Choroid plexus epithelial cell (primary cell): ENCODE measurements around the gene PKD2L1.

Experiments used
- DNase-seq: peaks from one replicate; pipeline ENCODE4 v3.0.0-alpha.2; 2010; ENCODE audit warnings: low read depth
- H3K4me3 ChIP-seq: 2 replicates; pipeline ENCODE4 v1.5.1; 2011; ENCODE audit warnings: low read depth, mild to moderate bottlenecking, control low read depth, low read length, moderate library complexity
- CTCF ChIP-seq: conservative IDR thresholded peaks from 2 replicates; pipeline ENCODE4 v1.5.1; 2011; ENCODE audit warnings: low read depth, mild to moderate bottlenecking, control low read depth, inconsistent platforms, low read length, moderate library complexity

PKD2L1 gene

GRCh38 chr10:100353770-100354485 is 23.9 kb upstream of the PKD2L1 start:
- no peak for TF ChIP-seq CTCF
- no peak overlapping the region for H3K4me3 ChIP-seq
- DNase-seq = no peak

DNA sequence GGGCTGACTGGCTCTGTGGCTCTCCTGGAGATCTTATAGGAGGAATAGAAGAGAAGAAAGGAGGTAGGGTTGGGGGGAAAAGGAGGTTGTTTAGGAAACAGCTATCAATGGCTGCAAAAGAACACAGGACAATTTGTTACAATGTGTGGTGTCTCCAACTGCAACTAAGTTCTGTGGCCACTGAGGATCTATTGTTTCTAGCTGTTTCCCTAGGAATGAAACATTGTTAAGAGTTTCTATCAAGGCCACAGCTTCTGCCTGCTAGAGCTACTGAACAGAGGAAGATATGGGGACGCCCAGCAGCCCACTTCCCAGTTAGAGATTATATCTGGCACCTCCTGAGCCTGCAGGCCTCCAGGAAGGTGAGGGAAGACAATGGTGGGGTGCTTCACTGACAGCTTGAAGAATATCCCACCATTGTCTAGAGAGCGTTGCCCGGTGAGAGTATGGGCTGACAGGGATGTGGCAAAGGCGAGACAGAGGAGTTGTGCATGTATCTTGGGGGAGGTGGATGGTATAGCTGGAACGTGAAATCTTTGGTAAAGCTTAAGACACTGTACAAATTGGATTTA is 21.0 kb upstream of the PKD2L1 start:
- H3K4me3 ChIP-seq = peak overlapping the region; percentile 89
- TF ChIP-seq CTCF = no peak
- no peak for DNase-seq

- H3K4me3 ChIP-seq = peak overlapping the region; percentile 89
- DNase-seq = no peak
- no peak for TF ChIP-seq CTCF
Measured at GRCh38 chr10:100349672-100350071, 19.6 kb upstream of the PKD2L1 start.

DNA sequence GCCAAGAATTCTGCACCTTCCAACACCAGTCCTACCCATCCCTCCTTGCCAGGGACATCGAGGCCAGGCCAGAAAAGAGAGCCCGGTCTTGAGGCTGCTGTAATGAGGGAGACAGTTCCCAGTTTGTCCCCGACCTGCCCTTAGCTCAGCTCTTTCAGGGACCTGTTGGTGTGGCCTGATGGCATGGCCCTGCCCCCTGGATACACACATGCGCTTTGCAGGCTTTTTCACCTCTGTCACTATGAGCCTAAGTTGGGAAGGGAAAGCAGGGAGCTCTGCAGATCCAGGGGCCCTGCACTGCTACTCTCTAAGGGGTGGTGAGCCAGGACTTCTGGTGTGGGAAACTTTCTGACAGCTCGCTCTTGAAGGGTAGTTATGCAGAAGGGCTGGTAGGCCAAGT is 19.1 kb upstream of the PKD2L1 start:
- TF ChIP-seq CTCF = no peak
- DNase-seq = no peak
- H3K4me3 ChIP-seq = peak overlapping the region; percentile 89

GRCh38 chr10:100348389-100348927 is 18.4 kb upstream of the PKD2L1 start:
- TF ChIP-seq CTCF = no peak
- peak overlapping the region; percentile 89 for H3K4me3 ChIP-seq
- DNase-seq = no peak

- DNase-seq = no peak
- no peak for TF ChIP-seq CTCF
- peak overlapping the region; percentile 89 for H3K4me3 ChIP-seq
Measured at GRCh38 chr10:100347568-100348195, 17.7 kb upstream of the PKD2L1 start.
